Measurements from ENCODE around the gene LIMS1.
"Not testable (repeated sequence)": the region's sequence is repeated elsewhere in the genome, so short reads cannot be mapped to it uniquely, and the experiment has no call there.

The LIMS1 gene, protein sequence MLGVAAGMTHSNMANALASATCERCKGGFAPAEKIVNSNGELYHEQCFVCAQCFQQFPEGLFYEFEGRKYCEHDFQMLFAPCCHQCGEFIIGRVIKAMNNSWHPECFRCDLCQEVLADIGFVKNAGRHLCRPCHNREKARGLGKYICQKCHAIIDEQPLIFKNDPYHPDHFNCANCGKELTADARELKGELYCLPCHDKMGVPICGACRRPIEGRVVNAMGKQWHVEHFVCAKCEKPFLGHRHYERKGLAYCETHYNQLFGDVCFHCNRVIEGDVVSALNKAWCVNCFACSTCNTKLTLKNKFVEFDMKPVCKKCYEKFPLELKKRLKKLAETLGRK

DNA sequence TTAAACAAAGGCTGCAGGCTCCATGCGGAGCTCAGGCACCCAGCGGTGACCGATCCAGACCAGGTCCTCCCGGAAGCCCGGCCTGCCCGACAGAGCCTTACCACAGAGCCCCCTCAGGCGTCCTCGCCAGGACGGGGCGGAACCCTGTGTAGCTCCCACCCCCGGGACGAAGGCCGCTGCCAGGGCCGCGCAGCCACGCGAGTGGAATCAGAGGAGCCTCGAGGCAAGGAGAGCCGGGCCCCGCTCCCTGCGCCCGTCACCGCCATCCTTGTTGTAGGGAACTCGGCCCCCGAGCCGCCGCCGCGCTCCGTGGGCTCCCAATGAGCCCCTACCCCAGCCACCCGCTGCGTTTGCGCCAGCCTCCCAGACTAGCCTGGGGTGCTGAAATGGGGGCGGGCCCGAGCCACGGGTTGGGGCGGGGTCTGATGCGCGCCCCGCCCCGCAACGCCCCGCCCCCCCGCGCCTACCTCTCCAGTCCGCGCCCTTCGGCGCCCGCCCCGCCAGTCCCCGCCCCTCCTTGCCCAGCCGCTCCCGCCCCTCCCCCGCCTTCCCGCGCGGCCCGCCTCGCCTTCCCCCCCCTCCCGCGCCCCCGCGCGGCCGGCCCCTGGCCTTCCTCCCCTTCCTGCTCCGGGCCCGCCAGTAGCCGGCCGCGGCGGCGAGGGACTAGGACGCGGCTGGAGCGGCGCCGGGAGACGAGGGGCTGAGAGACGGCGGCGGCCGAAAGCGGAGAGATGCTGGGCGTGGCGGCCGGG, at the start of gene LIMS1:
Gene LIMS1, plus strand, starts transcription at position 639 of the 752 bp plus-strand sequence. Its CDS starts 93 bp downstream, at position 732.
- DNase-seq (ENCODE audit: low read depth in 2 of 2): peak; percentile 68 to 79

- no peak for DNase-seq (ENCODE audit: low read depth in 2 of 2)
These were observed 49.0 kb upstream of the LIMS1 start for GRCh38 chr2:108485253-108485652.

GRCh38 chr2:108490506-108491122, 43.7 kb upstream of the LIMS1 start:
- no peak for DNase-seq (ENCODE audit: low read depth in 2 of 2)

DNA sequence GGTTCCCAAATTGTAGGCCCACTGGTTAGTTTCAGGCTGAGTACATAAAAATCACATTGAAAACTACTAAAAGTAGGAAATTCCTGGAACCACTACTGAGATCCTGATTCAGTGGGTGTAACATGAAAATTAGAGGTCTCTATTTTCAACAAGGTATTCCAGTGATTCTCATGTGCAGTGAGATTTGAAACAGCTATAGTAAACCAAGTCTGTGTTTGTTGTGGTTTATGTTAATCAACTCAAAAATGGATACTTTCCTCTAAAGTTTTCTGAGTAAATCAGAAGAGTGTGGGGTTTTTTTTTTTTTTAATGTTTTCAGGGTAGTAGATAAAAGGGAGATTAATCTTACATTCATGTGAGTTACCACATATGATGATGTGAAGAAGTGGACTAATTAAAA, 42.4 kb upstream of the LIMS1 start:
- no peak for DNase-seq (ENCODE audit: low read depth in 2 of 2)

GRCh38 chr2:108492364-108492763, 41.9 kb upstream of the LIMS1 start:
- DNase-seq (ENCODE audit: low read depth in 2 of 2): peak; percentile 66 to 73

GRCh38 chr2:108496167-108496566, 38.1 kb upstream of the LIMS1 start:
- DNase-seq (ENCODE audit: low read depth in 2 of 2): not testable (repeated sequence)

GRCh38 chr2:108507620-108508019, 26.6 kb upstream of the LIMS1 start:
- not testable (repeated sequence) for DNase-seq (ENCODE audit: low read depth in 2 of 2)

- not testable (repeated sequence) for DNase-seq (ENCODE audit: low read depth in 2 of 2)
These were observed 21.8 kb upstream of the LIMS1 start for GRCh38 chr2:108512431-108512830.

- not testable (repeated sequence) for DNase-seq (ENCODE audit: low read depth in 2 of 2)
These were observed 19.8 kb upstream of the LIMS1 start for GRCh38 chr2:108514478-108514877.

- not testable (repeated sequence) for DNase-seq (ENCODE audit: low read depth in 2 of 2)
These were observed 9.6 kb upstream of the LIMS1 start for GRCh38 chr2:108524688-108525087.

GRCh38 chr2:108525258-108525657, 9.0 kb upstream of the LIMS1 start:
- not testable (repeated sequence) for DNase-seq (ENCODE audit: low read depth in 2 of 2)

DNA sequence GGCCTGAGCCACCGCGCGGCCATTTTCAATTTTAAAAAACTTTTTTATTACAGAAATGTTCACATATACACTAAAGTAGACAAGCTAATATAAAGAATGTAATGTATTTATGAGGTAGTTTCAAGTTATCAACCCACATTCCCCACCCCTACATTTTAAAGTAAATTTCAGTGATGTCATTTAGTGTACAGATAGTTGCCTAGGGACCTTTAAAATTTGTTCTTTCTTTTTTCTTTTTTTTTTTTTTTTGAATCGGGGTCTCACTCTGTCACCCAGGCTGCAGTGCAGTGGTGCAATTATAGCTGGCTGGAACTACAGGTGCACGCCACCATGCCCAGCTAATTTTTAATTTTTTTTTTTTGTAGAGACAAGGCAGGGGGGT, 2.6 kb upstream of the LIMS1 start:
- DNase-seq (ENCODE audit: low read depth in 2 of 2): no peak

GRCh38 chr2:108534584-108535356, 500 bp downstream of the LIMS1 start:
- DNase-seq (ENCODE audit: low read depth in 2 of 2): no peak

DNA sequence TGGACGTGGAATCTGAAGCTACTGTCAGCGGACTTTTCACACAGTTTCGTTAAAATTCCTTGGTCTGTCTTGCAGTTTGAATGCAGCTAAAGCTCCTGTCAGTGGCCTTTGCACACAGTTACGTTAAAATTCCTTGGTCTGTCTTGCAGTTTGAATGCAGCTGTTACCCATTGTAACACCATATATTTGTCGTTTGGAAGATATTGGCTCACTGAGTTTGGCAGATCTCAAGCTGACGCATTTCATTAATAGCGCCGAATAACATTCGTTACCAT, 1.0 kb downstream of the LIMS1 start:
- no peak for DNase-seq (ENCODE audit: low read depth in 2 of 2)

- no peak for DNase-seq (ENCODE audit: low read depth in 2 of 2)
These were observed 2.0 kb downstream of the LIMS1 start for GRCh38 chr2:108536133-108536780.

- no peak for DNase-seq (ENCODE audit: low read depth in 2 of 2)
These were observed 2.6 kb downstream of the LIMS1 start for GRCh38 chr2:108536911-108537310.

- no peak for DNase-seq (ENCODE audit: low read depth in 2 of 2)
These were observed 3.8 kb downstream of the LIMS1 start for GRCh38 chr2:108538000-108538625.

GRCh38 chr2:108541451-108541850, 7.2 kb downstream of the LIMS1 start:
- no peak for DNase-seq (ENCODE audit: low read depth in 2 of 2)

- peak; percentile 51 to 59 for DNase-seq (ENCODE audit: low read depth in 2 of 2)
These were observed 7.8 kb downstream of the LIMS1 start for GRCh38 chr2:108542071-108542470.

DNA sequence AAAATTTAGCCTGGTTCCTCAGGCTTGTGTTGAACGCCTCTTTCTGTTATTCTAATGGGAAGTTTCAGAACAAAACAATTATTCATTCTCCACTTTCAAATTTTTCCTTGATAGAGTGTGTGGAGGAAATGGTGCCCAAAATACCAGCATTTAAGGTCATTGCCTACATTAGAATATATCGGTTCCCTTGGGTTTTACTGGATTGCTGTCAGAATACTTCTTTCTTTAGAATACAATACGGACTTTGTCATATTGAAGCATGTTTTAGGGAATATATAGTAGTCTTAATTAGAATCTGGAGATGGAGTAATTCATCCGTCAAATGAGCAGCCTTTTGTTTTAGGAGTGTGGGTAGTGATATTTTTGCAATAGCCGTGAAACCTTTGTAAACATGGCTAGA, 13.3 kb downstream of the LIMS1 start:
- no peak for DNase-seq (ENCODE audit: low read depth in 2 of 2)

Measured in fibroblast of skin of left biceps (primary cell).